Left renal pelvis (tissue), 4 donors: ENCODE results near the gene UGT1A5. TPM values are rescaled to one million over a fixed set of nuclear protein-coding genes. Genes with fewer than 3 reads are reported as not detected.

Experiments
- DNase-seq, 4 donors: peaks; one replicate each; pipeline ENCODE4 v3.0.0-alpha.2; 2013; ENCODE audit warnings: low read depth in 4 of 4, low spot score in 3 of 4
- polyA plus RNA-seq, 4 donors: library from polyadenylated mRNA; unstranded; fragments of 120-200 nt; gene quantifications; one replicate each; pipeline ENCODE4 v1.2.1, GENCODE V29; 2013; ENCODE audit not compliant: insufficient read length in 4 of 4

The UGT1A5 gene
- not detected for polyA plus RNA-seq

DNA sequence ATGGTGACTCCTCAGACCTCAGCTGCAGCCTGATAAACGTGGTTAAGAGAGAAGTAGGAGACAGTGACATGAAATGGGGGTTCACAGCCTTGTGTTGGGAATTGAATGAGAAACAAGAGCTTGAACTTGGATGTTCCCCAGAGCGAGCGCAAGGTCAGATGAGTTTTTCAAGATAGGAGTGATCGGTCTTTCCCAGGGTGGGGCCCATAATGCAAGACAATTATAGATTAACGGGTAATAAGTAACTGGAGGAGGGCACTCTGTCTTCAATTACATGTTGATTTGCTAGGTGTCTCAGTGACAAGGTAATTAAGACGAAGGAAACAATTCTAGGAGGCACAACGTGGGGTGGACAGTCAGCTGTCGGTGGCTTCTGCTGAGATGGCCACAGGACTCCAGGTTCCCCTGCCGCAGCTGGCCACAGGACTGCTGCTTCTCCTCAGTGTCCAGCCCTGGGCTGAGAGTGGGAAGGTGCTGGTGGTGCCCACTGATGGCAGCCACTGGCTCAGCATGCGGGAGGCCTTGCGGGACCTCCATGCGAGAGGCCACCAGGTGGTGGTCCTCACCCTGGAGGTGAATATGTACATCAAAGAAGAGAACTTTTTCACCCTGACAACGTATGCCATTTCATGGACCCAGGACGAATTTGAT lies at the start of gene UGT1A5:
UGT1A5 (plus strand) TSS at position 297 of the 651 bp plus-strand sequence; CDS start at position 382, 85 bp downstream.
- no peak for DNase-seq

DNA sequence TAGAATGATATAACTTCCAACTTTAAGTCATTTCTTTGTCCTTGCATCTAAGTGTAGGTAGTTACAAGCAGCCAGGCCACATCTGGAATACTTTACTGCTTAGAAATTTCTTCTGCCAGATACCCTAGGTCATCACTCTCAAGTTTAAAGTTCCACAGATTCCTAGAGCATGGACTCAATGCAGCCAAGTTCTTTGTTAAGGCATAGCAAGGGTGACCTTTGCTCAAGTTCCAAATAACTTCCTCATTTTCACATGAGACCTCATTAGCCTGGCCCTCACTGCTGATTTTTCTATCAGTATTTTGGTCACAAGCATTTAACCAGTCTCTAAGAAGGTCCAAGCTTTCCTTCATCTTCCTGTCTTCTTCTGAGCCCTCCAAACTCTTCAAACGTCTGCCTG lies 48.8 kb upstream of the UGT1A5 start:
- no peak for DNase-seq

- DNase-seq: no peak
These were observed 44.0 kb upstream of the UGT1A5 start for GRCh38 chr2:233668605-233669260.

- no peak for DNase-seq
These were observed 41.2 kb upstream of the UGT1A5 start, which contains the start of gene UGT1A9 for GRCh38 chr2:233671290-233672161. UGT1A9 (plus strand) TSS chr2:233671898; CDS start chr2:233671935, 37 bp downstream.

- DNase-seq: no peak
These were observed 39.8 kb upstream of the UGT1A5 start for GRCh38 chr2:233672886-233673285.

DNA sequence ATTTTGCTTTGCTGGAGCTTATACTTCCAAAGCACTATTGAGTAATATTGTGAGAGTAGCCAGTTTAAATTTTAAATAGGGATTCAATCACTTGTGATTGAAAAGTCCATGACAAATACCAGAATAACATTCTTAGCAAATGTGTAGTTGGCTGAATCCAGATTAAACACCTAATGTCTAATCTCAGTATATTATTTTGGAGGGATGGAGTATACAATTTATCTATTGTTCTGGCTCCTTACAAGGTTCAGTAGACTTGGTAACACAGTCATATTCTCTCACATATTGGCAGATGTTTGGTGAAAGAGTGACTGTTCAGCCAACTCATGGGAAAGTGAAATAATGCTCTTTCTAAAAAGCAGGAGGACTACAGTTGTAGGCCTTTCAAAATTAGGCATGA lies 38.8 kb upstream of the UGT1A5 start:
- no peak for DNase-seq

DNA sequence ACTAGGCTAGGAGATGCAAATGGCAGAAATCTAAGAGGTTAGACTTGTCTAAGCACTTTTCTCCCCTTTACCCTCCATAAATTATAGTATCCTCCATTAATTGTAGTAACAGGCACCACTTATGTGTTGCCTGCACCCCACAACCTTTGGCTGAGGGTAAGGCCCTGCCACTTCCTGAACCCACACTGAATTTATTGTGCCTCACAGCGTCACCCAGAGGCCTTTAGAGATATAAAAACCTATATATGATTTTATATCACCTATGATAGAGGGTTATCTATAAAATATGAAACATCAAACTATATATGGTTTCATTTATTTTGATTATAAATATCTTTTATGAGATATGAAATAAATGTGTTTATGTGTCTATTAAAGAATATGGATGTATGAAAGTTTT lies 38.4 kb upstream of the UGT1A5 start:
- DNase-seq: no peak

GRCh38 chr2:233674995-233675394 lies 37.7 kb upstream of the UGT1A5 start:
- DNase-seq: no peak

DNA sequence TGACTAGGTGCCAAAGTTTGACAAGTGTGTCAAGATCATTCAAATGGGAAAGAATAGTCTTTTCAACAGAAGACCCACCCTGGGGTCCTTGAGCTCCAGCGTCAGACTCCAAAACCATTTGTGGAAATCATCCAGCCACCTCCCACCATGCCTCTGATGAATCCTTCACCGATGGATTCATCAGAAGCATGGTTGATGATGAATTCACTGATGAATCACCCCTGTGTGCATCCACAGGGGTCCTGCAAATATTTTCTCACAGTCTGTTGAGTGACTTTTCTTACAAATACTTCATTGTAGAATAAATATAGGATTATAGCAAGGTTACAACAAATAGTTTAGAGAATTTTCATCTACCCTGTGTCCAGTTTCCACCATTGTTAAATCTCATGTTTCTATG lies 36.7 kb upstream of the UGT1A5 start:
- no peak for DNase-seq

DNA sequence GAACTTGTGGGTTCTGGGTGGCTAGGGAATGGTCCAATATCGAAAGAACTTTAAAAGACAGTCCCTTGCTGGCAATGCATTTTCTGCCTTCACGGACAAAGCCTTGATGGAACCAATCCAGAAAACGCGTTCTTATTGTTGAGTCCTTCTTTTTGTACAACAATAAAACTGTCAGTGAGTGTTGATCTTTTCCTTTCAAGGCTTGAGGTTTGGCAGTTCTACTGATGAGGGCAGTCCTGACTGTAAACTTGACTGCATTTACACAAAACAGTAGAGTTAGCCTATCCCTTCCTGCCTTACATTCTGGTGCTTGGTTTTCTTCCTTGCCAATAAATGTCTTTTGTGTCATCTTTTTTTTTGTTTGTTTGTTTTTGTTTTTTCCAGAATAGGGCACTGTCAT lies 33.5 kb upstream of the UGT1A5 start:
- no peak for DNase-seq

- DNase-seq: no peak
These were observed 32.2 kb upstream of the UGT1A5 start for GRCh38 chr2:233680361-233681045.

DNA sequence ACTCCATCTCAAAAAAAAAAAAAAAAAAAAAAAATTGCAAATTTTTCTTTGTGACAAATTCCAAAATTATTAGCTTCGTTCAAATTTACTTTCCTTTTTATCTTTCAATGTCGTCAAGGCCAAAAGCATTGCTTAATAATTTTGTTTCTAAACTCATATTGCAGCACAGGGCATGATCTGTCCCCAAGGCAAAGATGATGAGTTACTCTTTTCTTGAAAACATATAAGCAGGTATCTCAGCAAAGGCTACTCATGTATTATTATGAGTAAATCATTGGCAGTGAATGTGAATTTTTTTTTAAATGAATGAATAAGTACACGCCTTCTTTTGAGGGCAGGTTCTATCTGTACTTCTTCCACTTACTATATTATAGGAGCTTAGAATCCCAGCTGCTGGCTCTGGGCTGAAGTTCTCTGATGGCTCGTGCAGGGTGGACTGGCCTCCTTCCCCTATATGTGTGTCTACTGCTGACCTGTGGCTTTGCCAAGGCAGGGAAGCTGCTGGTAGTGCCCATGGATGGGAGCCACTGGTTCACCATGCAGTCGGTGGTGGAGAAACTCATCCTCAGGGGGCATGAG lies 31.1 kb upstream of the UGT1A5 start, which contains the start of gene UGT1A7:
UGT1A7 (plus strand) TSS at position 381 of the 579 bp plus-strand sequence; CDS start at position 418, 37 bp downstream.
- no peak for DNase-seq

- DNase-seq: no peak
These were observed 28.1 kb upstream of the UGT1A5 start for GRCh38 chr2:233684640-233685039.

DNA sequence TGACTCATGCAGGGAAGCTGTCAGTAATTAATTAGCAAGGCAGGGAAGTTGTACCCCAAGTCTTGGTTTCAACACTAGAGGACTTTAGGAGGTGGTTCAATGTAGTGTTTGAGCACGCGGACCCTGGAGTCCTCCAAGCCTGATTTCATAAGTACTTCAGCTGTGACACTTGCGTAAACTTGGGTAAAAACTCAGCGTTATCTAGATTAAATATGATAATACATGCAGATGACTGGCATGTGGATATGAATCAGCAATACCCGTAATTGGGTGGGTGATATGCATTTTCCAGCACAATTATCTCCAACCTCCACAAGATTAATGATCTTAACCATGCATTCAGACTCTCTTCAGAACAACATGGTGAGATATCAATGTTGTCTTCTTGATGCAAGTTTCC lies 25.8 kb upstream of the UGT1A5 start:
- no peak for DNase-seq

DNA sequence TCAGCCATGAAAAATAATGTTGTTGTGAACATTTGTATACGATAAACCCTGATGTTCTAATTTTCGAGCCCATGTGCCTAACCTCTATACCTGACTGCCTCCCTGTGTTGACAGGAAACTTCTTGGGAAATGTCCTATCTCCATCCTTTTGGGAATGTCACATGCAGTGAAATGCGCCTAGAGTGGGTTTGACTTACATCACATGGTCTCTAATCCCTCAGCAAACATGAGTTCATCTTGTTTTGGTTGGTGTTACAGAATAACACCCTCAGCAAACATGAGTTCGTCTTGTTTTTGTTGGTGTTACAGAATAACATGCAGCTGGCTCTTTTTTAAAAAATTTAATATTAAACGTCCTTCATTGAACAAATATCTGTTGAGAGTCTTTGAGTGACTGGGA lies 24.4 kb upstream of the UGT1A5 start:
- DNase-seq: no peak

GRCh38 chr2:233689031-233689430 lies 23.7 kb upstream of the UGT1A5 start:
- no peak for DNase-seq

GRCh38 chr2:233689501-233689900 lies 23.2 kb upstream of the UGT1A5 start:
- no peak for DNase-seq

DNA sequence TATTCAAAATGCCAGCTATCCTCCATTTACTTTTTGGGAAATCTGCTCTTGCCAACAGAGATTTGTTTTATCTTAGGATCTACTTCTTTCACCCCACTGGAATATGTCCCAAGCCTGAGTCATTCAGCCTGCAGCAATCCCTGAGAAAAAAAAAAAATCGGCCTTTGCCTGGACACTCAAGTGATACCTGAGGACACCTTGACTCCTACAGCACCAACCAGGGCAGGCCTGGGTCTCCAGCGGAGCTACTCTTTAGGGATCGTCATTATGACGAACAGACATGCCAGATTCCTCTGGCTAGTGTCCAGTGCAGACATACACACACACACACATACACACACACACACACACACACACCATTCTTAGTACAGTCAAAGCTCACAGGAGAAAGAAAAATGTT lies 22.3 kb upstream of the UGT1A5 start:
- no peak for DNase-seq

DNA sequence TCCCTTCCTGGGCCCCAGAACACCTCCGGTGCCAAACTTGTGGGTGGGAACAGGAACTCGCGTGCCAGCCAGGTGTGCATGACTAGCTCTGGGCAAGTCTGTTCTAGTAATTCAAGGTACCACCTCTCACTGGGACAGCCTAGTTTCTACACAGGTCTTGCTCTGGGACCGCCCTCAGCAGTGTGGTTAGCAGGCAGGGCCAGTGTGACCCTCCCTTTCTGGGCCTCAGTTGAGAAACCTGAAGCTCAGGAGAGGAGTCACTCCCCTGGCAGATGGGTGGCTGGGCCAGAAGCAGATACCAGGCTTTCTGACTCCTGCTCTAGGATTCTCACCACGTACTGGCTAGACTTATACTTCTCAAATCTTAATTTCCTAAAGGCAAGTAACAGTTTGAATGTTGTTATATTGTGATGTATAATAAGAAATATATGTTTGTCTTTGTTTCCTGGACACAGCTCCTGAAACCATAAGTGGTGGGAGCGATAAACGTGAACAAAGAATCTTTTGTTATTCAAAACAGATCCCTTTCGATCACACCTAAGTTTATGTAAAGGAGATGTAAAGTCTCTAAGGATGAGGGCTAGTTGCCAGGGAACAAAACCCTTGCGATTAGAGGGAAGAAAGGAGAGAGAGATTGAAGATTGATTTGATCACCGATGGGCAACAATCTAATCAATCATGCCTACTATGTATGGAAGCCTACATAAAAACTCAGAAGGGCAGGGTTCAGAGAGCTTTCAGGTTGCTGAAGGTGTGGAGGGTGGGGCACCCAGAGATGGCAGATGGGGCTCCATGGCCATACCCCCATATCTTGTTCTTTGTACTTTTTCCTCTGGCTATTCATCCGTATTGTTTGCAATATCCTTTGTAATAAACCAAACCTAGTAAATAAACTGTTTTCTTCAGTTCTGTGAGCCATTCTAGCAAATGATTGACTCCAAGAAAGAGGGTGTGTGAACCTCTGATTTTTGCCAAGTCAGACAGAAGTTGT lies 21.0 kb upstream of the UGT1A5 start:
- DNase-seq: no peak
